DMS153 (cell line): ENCODE data around the gene ARHGEF10L.

Experiments
- DNase-seq: peaks from one replicate; lab custom pipeline; 2025; lab: John Stamatoyannopoulos, UW

ARHGEF10L gene

GRCh38 chr1:17711577-17711910 lies 172.0 kb downstream of the ARHGEF10L start:
- DNase-seq, result no peak

GRCh38 chr1:17711941-17712340 lies 172.4 kb downstream of the ARHGEF10L start:
- no peak for DNase-seq

GRCh38 chr1:17713993-17714392 lies 174.5 kb downstream of the ARHGEF10L start:
- no peak for DNase-seq

- peak; percentile 61 for DNase-seq
Measured at GRCh38 chr1:17717594-17718535, 178.4 kb downstream of the ARHGEF10L start.

GRCh38 chr1:17719874-17720273 lies 180.4 kb downstream of the ARHGEF10L start:
- no peak for DNase-seq

- no peak for DNase-seq
Measured at GRCh38 chr1:17721444-17721843, 181.9 kb downstream of the ARHGEF10L start.

GRCh38 chr1:17723684-17724083 lies 184.2 kb downstream of the ARHGEF10L start:
- DNase-seq, result no peak

- DNase-seq, result no peak
Measured at GRCh38 chr1:17724150-17724549, 184.7 kb downstream of the ARHGEF10L start.

GRCh38 chr1:17725084-17725719 lies 185.7 kb downstream of the ARHGEF10L start:
- peak; percentile 65 for DNase-seq

GRCh38 chr1:17725811-17726582 lies 186.5 kb downstream of the ARHGEF10L start:
- DNase-seq, result no peak

- DNase-seq, result no peak
Measured at GRCh38 chr1:17728123-17728712, 188.7 kb downstream of the ARHGEF10L start.

- no peak for DNase-seq
Measured at GRCh38 chr1:17729248-17729647, 189.8 kb downstream of the ARHGEF10L start.

GRCh38 chr1:17729909-17730308 lies 190.4 kb downstream of the ARHGEF10L start:
- DNase-seq, result no peak

- DNase-seq, result no peak
Measured at GRCh38 chr1:17731460-17731859, 192.0 kb downstream of the ARHGEF10L start.

- DNase-seq, result no peak
Measured at GRCh38 chr1:17732475-17732874, 193.0 kb downstream of the ARHGEF10L start.

- DNase-seq, result no peak
Measured at GRCh38 chr1:17733661-17734060, 194.2 kb downstream of the ARHGEF10L start.

GRCh38 chr1:17734609-17735008 lies 195.1 kb downstream of the ARHGEF10L start:
- no peak for DNase-seq

- no peak for DNase-seq
Measured at GRCh38 chr1:17735348-17735747, 195.8 kb downstream of the ARHGEF10L start.

- no peak for DNase-seq
Measured at GRCh38 chr1:17735793-17736192, 196.3 kb downstream of the ARHGEF10L start.

GRCh38 chr1:17736625-17737024 lies 197.1 kb downstream of the ARHGEF10L start:
- no peak for DNase-seq

GRCh38 chr1:17739050-17739449 lies 199.6 kb downstream of the ARHGEF10L start:
- DNase-seq, result no peak

- no peak for DNase-seq
Measured at GRCh38 chr1:17741052-17741451, 201.6 kb downstream of the ARHGEF10L start.
